H9 (cell line): ENCODE results near the gene KIRREL3. TPM values are rescaled to one million over a fixed set of nuclear protein-coding genes. Genes with fewer than 3 reads are reported as not detected.
A peak's percentile ranks its signal among the peaks of the same experiment; 100 is the strongest.

ENCODE experiments used
- DNase-seq: peaks from one replicate; pipeline ENCODE4 v3.0.0-alpha.2; 2017
- H2AFZ ChIP-seq: one replicate; pipeline ENCODE4 v1.6.1; 2013; ENCODE audit warnings: mild to moderate bottlenecking, low read length, control low read depth, moderate library complexity
- H2AK5ac ChIP-seq: 2 replicates; pipeline ENCODE4 v1.6.1; 2013; ENCODE audit warnings: low read length, control low read depth, mixed read lengths; ENCODE audit not compliant: insufficient read length
- H2BK120ac ChIP-seq: one replicate; pipeline ENCODE4 v1.6.1; 2013; ENCODE audit warnings: low read depth, mild to moderate bottlenecking, low read length, control low read depth, inconsistent platforms; ENCODE audit not compliant: poor library complexity, severe bottlenecking
- H2BK12ac ChIP-seq: 2 replicates; pipeline ENCODE4 v1.6.1; 2013; ENCODE audit warnings: low read length, control low read depth, mixed read lengths, low read depth; ENCODE audit not compliant: insufficient read length
- H2BK15ac ChIP-seq: 2 replicates; pipeline ENCODE4 v1.6.1; 2013; ENCODE audit warnings: low read depth, low read length, control low read depth
- H2BK20ac ChIP-seq: one replicate; pipeline ENCODE4 v1.6.1; 2013; ENCODE audit warnings: low read depth, mild to moderate bottlenecking, low read length, control low read depth, inconsistent platforms; ENCODE audit not compliant: poor library complexity, severe bottlenecking
- H2BK5ac ChIP-seq: 2 replicates; pipeline ENCODE4 v1.6.1; 2013; ENCODE audit warnings: low read length, control low read depth, mixed read lengths; ENCODE audit not compliant: insufficient read length
- H3K14ac ChIP-seq: 2 replicates; pipeline ENCODE4 v1.6.1; 2013; ENCODE audit warnings: low read length, control low read depth; ENCODE audit not compliant: insufficient read depth
- H3K18ac ChIP-seq: 2 replicates; pipeline ENCODE4 v1.6.1; 2013; ENCODE audit warnings: low read depth, mild to moderate bottlenecking, mixed read lengths, low read length, control low read depth; ENCODE audit not compliant: insufficient read length
- H3K23ac ChIP-seq: 2 replicates; pipeline ENCODE4 v1.6.1; 2013; ENCODE audit warnings: low read length, control low read depth, mixed read lengths, low read depth; ENCODE audit not compliant: insufficient read length
- H3K23me2 ChIP-seq: 2 replicates; pipeline ENCODE4 v1.6.1; 2013; ENCODE audit warnings: low read depth, mild to moderate bottlenecking, mixed read lengths, low read length, control low read depth; ENCODE audit not compliant: insufficient read length, poor library complexity, severe bottlenecking
- H3K27ac ChIP-seq: 2 replicates; pipeline ENCODE4 v1.5.1; 2013; ENCODE audit warnings: low read length, control low read depth, mixed read lengths, low read depth; ENCODE audit not compliant: insufficient read length
- H3K27me3 ChIP-seq: 2 replicates; pipeline ENCODE4 v1.6.1; 2013; ENCODE audit warnings: low read length, control low read depth, inconsistent platforms; ENCODE audit not compliant: insufficient read depth
- H3K4ac ChIP-seq: 2 replicates; pipeline ENCODE4 v1.6.1; 2013; ENCODE audit warnings: low read depth, mild to moderate bottlenecking, control low read depth, inconsistent platforms, low read length, moderate library complexity
- H3K4me1 ChIP-seq: 2 replicates; pipeline ENCODE4 v1.6.1; 2013; ENCODE audit warnings: low read length, control low read depth, inconsistent platforms; ENCODE audit not compliant: insufficient read depth
- H3K4me2 ChIP-seq: 2 replicates; pipeline ENCODE4 v1.6.1; 2013; ENCODE audit warnings: low read length, control low read depth, mixed read lengths; ENCODE audit not compliant: insufficient read length, insufficient read depth
- H3K56ac ChIP-seq: 2 replicates; pipeline ENCODE4 v1.6.1; 2013; ENCODE audit warnings: low read depth, mild to moderate bottlenecking, mixed read lengths, low read length, control low read depth; ENCODE audit not compliant: insufficient read length
- H3K79me1 ChIP-seq: 2 replicates; pipeline ENCODE4 v1.6.1; 2013; ENCODE audit warnings: low read depth, mild to moderate bottlenecking, moderate library complexity, low read length, control low read depth, inconsistent platforms; ENCODE audit not compliant: insufficient read depth, poor library complexity, severe bottlenecking
- H3K79me2 ChIP-seq: 2 replicates; pipeline ENCODE4 v1.6.1; 2013; ENCODE audit warnings: low read length, control low read depth, inconsistent platforms; ENCODE audit not compliant: insufficient read depth
- H3K9ac ChIP-seq: 2 replicates; pipeline ENCODE4 v1.6.1; 2013; ENCODE audit warnings: low read length, control low read depth, mixed read lengths; ENCODE audit not compliant: insufficient read length; ENCODE audit errors: extremely low read depth
- H3K9me3 ChIP-seq: one replicate; pipeline ENCODE4 v1.6.1; 2013; ENCODE audit warnings: low read depth, low read length, inconsistent platforms; ENCODE audit not compliant: control insufficient read depth
- H3T11ph ChIP-seq: one replicate; pipeline ENCODE4 v1.6.1; 2013; ENCODE audit warnings: mild to moderate bottlenecking, low read length, control low read depth, inconsistent platforms
- H4K20me1 ChIP-seq: one replicate; pipeline ENCODE4 v1.6.1; 2013; ENCODE audit not compliant: control insufficient read depth, insufficient read length, insufficient read depth
- H4K5ac ChIP-seq: 2 replicates; pipeline ENCODE4 v1.6.1; 2013; ENCODE audit warnings: low read depth, mild to moderate bottlenecking, mixed read lengths, low read length, control low read depth; ENCODE audit not compliant: insufficient read length
- H4K8ac ChIP-seq: replicated peaks from 2 replicates; pipeline ENCODE4 v1.6.1; 2013; ENCODE audit warnings: low read length, control low read depth, mixed read lengths, low read depth; ENCODE audit not compliant: insufficient read length
- H4K91ac ChIP-seq: 2 replicates; pipeline ENCODE4 v1.6.1; 2013; ENCODE audit warnings: low read depth, mild to moderate bottlenecking, moderate library complexity, mixed read lengths, low read length, control low read depth; ENCODE audit not compliant: insufficient read length
- H3K27ac Mint-ChIP-seq, 3 experiments: 2 replicates in 2 of 3; 3 replicates in 1 of 3; pipeline ENCODE4 v1.8.0; 2020 to 2021; ENCODE audit warnings: mixed read lengths in 3 of 3, mild to moderate bottlenecking in 1 of 3, moderate library complexity in 1 of 3
- H3K27me3 Mint-ChIP-seq: 2 replicates; pipeline ENCODE4 v1.8.0; 2021; ENCODE audit warnings: low read depth, mild to moderate bottlenecking, moderate library complexity, mixed read lengths
- H3K36me3 Mint-ChIP-seq, 3 experiments: 2 replicates in 2 of 3; 3 replicates in 1 of 3; pipeline ENCODE4 v1.8.0; 2020 to 2021; ENCODE audit warnings: low read depth in 3 of 3, mixed read lengths in 3 of 3; ENCODE audit not compliant: insufficient read depth in 1 of 3
- H3K4me1 Mint-ChIP-seq, 2 experiments: 2 replicates each; pipeline ENCODE4 v1.8.0; 2020; ENCODE audit warnings: mixed read lengths in 2 of 2
- H3K4me3 Mint-ChIP-seq, 2 experiments: 2 replicates in 1 of 2; 3 replicates in 1 of 2; pipeline ENCODE4 v1.8.0; 2020 to 2021; ENCODE audit warnings: mild to moderate bottlenecking in 2 of 2, mixed read lengths in 2 of 2, moderate library complexity in 1 of 2
- H3K9me3 Mint-ChIP-seq, 2 experiments: 2 replicates in 1 of 2; 3 replicates in 1 of 2; pipeline ENCODE4 v1.8.0; 2020; ENCODE audit warnings: mild to moderate bottlenecking in 2 of 2, mixed read lengths in 2 of 2, moderate library complexity in 1 of 2
- CTCF ChIP-seq: fragments of 200-600 bp; sonication (generic); conservative IDR thresholded peaks from 3 replicates; pipeline ENCODE4 v1.8.0; 2021; ENCODE audit warnings: antibody characterized with exemption, mild to moderate bottlenecking
- WGBS: extraction: QIAGEN DNeasy Blood & Tissue Kit; methylation state at CpG from one replicate; pipeline ENCODE4 v1.1.7; 2013; ENCODE audit warnings: missing lambda C conversion rate, low lambda C conversion rate, mixed read lengths; ENCODE audit not compliant: insufficient read length; ENCODE audit errors: extremely low coverage; 5-methylcytosine and 5-hydroxymethylcytosine counted together
- total RNA-seq: library from RNA; stranded (reverse); gene quantifications from 2 replicates; pipeline ENCODE4 v1.2.1, GENCODE V29; 2021

Gene KIRREL3
- total RNA-seq, 1 experiment from 2014 or later: 0.17 TPM

GRCh38 chr11:126797457-126798169 lies 203.0 kb downstream of the KIRREL3 start:
- no peak overlapping the region for H3K4me2 ChIP-seq
- no peak overlapping the region for H2BK15ac ChIP-seq
- H2BK12ac ChIP-seq: no peak overlapping the region
- H4K5ac ChIP-seq: no peak overlapping the region
- H2BK20ac ChIP-seq: no peak overlapping the region
- Mint-ChIP-seq H3K4me3 (no peak overlapping the region), H3K36me3 (no peaks in the 10 kb centered on the region), H3K4me1 (peaks cover 15 to 18% of the 10 kb centered on the region in 2 experiments), H3K9me3 (peaks cover 4 to 6% of the 10 kb centered on the region in 2 experiments; a peak in 3 of 5 replicates), H3K27ac (peak overlapping the region in 1 of 3 experiments; percentile 73; a peak in 1 of 7 replicates), H3K27me3 (peaks cover 4% of the 10 kb centered on the region; the same call in 1 of the 2 replicates)
- no peak overlapping the region for H3K9ac ChIP-seq
- H3K9me3 ChIP-seq: no peaks in the 10 kb centered on the region
- H4K20me1 ChIP-seq: no peaks in the 10 kb centered on the region
- H3K14ac ChIP-seq: no peak overlapping the region; the same call in 1 of the 2 replicates
- H2AK5ac ChIP-seq: no peak overlapping the region
- no peak overlapping the region for H3K18ac ChIP-seq
- H4K8ac ChIP-seq: no peak overlapping the region
- H3K79me1 ChIP-seq: no peaks in the 10 kb centered on the region
- no peaks in the 10 kb centered on the region for H3K79me2 ChIP-seq
- no peak overlapping the region for H2AFZ ChIP-seq
- no peaks in the 10 kb centered on the region for H3K4me1 ChIP-seq
- H4K91ac ChIP-seq: no peak overlapping the region
- H3K23ac ChIP-seq: no peak overlapping the region
- no peaks in the 10 kb centered on the region for H3K27me3 ChIP-seq
- no peak overlapping the region for H3K27ac ChIP-seq
- DNase-seq: no peak
- no peak overlapping the region for H2BK120ac ChIP-seq
- no peak overlapping the region for H3T11ph ChIP-seq
- no peak overlapping the region for H3K4ac ChIP-seq
- no peaks in the 10 kb centered on the region for H3K23me2 ChIP-seq
- no peak overlapping the region for H2BK5ac ChIP-seq
- no peak for TF ChIP-seq CTCF
- WGBS: no CpG with 5 or more reads among the region's 5 CpGs
- H3K56ac ChIP-seq: no peak overlapping the region
